Hepatic stellate cell (primary cell): ENCODE data around the gene WDR36.

ENCODE experiments used
- DNase-seq: peaks from one replicate; pipeline ENCODE4 v3.0.0; 2011; ENCODE audit warnings: low spot score

WDR36 gene

DNA sequence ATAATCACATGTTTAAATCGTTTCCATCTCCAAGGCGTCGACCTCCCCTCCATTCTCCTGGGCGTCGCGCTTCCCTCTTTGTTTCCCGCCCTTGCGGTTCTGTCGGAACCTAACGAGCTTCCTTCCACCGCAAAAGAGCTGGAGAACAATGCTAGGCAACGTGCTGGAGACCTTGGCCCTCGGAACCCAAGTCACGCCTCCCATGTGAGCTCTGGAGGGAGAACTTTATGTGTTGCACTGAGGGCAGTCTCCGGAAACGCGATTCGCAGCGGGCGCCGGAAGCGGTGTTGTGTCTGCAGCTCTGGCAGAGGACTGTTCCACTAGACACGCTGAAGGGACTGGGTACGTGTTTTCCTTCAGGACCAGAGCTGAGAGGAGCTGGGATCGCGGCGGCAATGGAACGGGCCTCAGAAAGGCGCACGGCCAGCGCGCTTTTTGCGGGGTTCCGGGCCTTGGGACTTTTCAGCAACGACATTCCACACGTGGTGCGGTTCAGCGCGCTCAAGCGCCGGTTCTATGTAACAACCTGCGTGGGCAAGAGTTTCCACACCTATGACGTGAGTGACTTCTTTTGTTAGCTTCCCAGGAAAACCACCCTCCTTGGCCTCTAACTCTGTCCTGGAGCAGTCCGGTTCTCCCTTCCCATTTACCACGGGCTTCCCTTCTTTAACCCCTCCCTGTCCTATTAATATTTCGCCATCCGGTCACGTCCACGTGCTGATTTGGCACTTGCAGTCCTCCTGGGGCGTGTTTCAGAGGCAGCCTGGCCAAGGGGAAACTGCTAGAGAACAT lies at the start of gene WDR36:
WDR36 (plus strand) TSS at position 287 of the 792 bp plus-strand sequence; CDS start at position 396, 109 bp downstream.
- peak; percentile 83 for DNase-seq

DNA sequence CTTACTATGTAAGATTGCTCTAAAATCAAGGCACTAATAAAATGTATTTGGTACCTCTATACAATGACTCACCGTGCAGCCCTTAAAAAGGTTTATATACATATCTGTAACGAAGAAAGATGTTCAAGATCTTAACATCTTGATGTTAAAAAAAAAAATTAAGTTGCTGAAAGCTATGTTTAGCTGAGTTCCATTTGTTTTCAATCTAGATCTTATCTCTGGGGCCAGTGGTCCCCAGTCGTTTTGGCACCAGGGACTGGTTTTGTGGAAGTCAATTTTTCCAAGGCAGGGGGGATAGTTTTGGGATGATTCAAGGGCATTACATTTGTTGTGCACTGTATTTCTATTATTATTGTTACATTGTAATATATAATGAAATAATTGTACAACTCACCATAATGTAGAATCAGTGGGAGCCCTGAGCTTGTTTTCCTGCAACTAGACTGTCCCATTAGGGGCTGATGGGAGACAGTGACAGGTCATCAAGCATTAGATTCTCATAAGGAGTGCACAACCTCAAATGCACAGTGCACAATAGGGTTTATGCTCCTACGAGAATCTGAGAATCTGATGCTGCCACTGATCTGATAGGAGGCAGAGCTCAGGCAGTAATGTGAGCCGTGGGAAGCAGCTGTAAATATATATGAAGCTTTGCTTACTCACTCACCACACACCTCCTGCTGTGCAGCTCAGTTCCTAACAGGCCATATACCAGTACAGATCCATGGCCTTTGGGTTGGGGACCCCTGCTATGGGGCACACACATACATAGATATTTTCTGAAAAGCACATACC lies 48.2 kb upstream of the WDR36 start:
- no peak for DNase-seq

DNA sequence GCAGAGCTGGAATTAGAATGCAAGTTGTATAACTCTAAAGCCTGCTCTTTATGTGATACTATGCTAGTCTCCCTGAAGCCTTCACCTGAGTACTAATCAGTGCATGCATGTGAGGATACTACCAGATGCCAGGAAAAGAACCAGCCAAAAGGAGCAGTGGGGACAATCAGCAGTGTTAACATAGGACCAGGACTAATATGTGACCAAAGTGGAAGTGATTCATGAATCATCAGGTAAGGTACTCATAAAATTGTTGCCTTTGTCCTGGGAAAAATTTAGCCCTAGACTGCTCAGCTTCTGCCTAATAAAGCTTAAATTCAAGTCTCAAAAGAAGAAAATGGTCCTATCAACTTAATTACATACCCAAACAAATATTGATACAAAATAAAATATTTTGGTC lies 34.1 kb upstream of the WDR36 start:
- DNase-seq: no peak

DNA sequence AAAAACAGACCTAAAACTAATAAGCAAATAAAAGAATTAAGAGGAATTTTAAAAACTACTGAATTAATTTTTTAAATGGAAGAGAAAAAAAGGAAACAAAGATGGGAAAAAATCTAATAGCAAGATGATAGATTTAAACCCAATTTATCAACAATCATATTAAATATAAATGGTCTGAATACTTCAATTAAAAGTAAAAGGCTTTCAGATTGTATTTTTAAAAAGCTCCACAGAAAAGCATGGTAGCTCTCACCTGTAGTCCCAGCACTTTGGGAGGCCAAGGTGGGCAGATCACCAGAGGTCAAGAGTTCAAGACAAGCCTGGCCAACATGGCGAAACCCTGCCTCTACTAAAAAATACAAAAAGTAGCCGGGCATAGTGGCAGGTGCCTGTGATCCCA lies 32.0 kb upstream of the WDR36 start:
- no peak for DNase-seq

DNA sequence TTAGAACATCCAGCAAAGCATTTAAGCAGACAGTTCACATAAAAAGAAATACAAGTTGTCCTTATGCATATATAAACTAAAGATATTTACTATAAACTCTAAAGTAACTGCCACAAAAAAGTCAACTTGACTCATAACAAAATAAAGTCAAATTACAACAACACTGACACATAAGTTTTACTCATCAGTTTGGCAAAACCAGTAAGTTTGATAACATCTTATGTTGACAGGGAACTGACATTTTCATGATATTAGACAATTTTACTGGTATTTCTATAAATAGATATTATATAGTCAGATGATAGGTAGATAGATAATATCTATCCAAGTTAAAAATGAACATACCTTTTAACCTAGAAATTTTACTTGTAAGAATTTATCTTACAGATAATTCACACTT lies 30.5 kb upstream of the WDR36 start:
- no peak for DNase-seq

DNA sequence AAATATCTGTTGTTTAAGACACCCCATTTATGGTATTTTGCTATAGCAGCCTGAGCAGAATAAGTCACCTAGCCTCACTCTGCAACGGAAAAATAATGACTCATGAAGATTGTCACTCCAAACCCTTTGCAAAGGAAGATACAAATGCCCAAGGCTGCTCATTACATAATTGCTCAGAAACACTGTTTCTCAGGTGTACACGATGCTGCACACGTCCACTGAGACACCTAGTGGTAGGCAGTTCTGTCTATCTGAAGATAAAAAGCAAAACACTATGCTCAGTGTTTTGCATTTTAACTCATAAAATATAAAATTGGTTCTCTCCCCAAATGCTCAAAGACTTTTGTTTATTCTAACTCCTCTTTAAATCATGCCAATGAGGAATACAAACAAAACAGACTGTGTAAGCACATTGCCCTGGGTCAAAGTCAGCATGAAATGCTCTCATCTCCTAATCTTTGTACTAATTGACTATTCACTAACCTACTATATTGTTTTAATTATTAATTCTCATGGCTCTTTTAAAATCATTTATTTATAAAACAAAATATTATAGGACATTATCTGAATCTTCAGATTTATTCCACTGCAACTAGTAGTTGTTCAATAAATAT lies 28.3 kb upstream of the WDR36 start:
- no peak for DNase-seq

DNA sequence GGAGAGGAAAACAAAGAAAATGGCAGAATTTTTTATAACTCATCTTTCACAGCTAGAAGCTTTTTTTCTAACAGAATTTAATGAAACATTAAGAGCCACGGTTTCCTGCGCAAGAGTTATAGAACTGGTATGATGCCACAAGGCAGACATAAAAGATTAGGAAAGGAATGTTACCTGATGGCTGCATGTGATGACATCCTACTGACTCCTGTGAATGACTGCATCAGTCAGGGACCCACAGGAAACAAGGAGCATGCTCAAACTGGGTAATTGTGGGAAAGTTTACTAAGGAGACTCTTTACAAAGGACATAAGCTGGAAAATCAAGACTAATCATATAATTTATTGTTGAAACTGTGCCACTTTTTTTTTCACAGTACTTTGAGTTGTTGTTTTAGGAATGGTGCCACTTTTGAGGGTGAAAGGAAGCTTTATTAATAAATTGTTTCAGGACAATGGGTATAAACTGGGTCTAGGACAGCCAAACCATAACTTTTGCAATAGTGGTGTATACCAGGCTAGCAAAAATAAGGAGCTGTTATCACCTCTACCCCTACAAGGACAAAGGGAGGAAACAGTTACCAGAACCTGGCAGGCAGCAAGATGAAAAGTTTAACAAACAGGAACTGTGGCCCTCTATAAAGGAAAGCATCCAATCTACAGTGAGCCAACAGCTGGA lies 25.7 kb upstream of the WDR36 start:
- no peak for DNase-seq

DNA sequence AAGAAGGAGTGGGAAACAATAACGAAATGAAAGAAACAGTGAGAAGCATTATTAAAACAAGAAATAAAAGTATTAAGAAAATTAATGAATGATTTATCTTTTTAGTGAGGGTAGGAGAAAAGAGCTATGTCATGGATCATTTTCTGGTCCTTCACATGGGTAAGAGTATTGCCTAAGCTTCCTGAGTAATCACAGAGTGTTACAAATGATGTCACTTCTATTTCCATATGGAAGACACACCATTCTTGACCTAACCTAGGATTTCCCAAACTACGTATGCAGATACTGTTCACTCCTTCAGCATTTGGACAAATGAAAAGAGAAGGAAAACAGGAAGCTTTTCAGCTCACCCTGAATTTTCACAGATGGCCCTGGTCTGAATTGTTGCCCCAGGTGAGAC lies 23.9 kb upstream of the WDR36 start:
- no peak for DNase-seq

DNA sequence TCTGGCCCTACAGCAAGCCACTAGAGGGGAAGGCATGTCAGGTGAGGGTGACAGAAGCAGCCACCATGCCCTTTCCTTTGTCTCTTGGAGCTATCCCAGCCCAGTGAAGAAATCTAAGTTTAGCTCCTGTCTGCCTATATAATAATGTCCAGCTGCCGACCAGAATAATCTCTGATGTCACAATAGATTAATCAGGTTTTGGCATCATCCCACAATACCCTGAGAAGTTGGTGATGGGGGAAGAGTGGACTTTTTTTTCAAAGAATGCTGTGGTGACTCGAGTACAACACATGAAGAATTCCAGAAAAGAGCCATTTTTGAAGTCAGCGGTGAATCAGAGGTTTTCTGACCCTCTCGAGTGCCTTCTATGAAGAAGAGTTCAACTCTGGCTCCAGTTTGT lies 22.3 kb upstream of the WDR36 start:
- peak; percentile 64 for DNase-seq

DNA sequence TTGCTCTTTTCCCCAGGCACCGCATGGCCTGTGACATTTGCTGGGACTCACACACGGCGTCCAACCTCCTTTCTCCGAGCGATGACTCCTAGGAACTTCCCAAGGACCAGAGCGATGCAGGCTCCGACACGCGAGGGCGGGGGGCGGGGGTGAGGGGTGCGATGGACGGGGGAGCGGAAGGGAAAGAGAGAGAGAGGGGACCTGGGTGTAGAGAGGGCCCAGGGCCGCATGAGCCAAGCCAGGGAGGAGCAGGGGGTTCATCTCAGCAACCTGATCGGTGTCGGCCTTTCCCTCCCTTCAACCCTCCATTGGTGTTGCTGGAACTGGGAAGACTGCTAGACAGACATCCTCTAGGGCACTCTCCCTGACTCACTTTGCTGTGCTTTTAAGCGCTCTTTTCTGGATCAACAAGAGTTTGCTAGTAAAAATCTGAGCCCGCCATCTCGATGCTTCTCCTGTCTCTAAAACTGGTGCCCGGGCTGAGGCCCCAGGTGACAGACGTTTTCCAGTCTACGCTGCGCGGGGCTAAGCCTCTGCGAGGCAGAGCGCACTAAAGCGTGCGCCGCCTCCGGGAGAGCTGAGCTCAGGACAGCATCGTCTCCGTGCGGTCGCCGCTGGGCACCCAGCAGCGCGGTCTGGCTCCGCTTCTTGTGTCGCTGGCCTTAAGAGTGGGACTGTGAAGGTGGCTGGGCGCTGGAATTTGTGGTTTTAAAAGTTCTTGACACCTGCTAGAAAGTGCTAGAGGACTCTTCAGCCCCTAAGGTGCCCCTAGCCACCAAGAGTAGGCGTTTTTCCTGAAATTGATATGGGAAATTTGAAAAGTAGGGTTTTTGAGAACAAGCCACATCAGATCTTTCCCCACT lies 21.6 kb upstream of the WDR36 start:
- DNase-seq: no peak

DNA sequence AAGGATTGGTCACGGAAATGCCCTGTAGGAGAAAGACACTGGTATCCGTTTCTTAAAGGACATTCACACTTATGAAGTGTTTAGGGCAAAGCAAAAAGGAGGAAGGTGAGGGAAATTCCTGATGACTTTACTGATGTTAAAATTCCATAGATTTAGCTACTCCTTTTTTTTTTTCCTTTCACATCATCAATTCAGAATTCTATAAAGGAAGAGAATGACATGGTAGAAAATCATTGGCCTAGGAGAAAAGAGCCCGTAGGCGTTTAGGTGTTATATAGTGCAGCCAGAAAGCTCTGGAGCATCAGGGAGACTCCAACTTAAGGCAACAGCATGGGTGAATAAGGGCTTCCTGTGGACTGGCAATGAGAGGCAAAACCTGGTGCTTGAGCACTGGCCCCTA lies 20.7 kb upstream of the WDR36 start, which contains the start of gene TSLP:
TSLP (plus strand) TSS at position 301 of the 400 bp plus-strand sequence. CDS start 178 bp downstream, outside the sequence.
- DNase-seq: no peak

DNA sequence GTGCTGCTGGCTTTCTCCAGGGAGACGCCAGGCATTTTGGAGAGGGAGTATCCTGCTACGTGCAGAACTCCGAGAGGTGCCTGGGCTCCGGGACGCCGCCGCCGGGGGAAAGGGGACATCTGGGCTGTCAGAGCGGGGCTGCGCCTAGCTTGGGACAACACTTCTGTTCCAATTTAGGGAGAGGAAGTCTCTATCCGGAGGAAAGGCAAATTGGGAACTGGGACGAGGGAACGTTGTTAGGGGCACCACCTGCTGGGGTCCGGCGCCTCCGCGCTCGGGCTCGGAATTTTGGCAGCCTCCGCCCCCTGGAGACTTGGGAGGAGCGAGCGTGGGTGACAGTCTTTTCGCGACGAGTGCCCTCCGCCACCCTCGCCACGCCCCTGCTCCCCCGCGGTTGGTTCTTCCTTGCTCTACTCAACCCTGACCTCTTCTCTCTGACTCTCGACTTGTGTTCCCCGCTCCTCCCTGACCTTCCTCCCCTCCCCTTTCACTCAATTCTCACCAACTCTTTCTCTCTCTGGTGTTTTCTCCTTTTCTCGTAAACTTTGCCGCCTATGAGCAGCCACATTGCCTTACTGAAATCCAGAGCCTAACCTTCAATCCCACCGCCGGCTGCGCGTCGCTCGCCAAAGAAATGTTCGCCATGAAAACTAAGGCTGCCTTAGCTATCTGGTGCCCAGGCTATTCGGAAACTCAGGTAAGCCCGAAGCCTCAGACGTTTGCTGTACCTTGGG lies 19.0 kb upstream of the WDR36 start:
- peak; percentile 79 for DNase-seq

DNA sequence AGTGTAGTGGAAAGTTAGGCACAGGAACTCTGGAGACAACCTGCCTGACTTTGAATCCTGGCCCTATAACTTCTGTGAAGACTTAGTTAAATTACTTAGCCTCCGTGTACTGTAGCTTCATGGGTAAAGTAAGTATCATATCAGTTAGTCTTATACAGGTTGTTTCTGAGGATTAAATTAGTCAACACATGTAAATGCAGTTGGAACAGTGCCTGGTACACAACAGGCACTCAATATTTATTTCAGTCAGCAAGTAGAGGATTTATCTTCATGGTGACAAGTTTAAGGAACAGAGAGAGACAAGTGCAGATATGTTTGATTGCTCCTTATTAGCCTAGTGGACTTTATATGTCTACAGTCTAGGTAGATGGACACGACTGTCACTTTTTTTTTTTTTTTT lies 17.9 kb upstream of the WDR36 start:
- DNase-seq: no peak

DNA sequence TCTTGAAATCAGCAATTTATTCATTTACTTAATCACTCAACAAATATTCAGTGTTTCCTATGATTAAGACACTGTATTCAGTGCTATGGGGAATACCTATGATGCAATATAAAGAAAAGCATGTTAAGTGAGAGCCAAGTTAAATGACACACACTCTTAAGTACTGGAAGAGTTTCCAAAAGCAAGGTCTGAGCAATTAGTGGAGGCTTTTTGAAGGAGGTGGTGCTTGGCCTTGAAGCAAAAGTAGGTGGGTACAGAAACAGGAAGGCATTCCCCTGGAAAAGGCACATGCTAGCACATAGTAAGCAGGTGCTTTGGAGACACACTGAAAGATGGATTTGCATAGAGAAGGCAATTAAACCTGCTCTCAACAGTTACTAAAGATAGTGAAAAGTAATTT lies 16.6 kb upstream of the WDR36 start:
- peak; percentile 41 for DNase-seq

DNA sequence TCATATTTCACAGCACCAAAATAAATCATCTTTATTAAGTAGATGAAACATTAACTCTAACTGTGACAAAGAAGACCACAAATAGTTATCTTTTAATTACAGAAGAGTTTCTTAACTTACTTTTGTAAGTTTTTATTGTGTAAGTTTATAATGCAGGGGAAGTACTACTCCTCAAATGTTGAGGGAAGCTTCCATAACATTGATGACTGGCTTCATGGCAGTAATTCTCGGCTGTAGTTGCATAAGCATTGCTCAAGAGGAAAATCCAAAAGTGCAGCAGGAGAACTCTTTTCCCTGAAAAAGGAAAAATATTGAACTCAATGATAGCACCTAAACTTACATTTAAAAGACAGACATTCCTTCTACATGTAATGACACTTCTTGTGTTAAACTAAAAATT lies 16.1 kb upstream of the WDR36 start:
- DNase-seq: no peak

DNA sequence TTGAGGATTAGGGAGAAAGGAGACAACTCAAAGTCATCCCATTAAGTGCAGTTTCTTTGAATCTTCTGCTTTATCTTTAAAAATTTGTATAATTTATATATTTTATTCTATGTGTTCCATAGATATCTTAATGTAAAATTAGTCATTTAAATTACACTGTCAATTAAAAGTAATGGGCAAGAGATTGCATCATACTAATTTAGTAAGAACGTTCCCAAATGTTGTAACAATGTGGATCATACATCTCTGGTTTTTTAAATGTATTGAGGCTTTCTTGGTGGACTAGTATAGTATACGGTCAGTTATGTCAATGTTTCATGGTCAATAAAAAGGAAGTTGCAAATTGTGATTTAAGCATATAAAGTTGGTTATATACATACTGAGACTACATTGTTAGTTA lies 14.5 kb upstream of the WDR36 start:
- no peak for DNase-seq

DNA sequence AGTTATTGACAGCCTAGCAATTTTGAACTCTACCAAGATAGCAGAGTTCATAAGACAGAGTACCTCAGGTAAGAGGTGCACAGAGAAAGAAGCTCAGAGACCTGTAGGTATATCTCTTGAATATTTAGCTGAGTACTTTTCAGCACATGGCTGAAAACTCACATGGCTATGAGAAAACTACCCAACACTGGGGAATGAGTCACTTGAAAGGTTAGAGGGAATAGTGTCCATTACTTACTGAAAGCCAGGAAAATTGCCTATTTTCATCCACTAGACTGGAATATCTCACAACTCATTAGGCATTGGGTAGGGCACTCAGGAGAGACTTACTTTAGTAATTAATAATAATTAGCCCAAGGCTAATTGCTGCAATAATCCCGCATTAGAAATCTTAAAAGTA lies 12.3 kb upstream of the WDR36 start:
- DNase-seq: no peak

DNA sequence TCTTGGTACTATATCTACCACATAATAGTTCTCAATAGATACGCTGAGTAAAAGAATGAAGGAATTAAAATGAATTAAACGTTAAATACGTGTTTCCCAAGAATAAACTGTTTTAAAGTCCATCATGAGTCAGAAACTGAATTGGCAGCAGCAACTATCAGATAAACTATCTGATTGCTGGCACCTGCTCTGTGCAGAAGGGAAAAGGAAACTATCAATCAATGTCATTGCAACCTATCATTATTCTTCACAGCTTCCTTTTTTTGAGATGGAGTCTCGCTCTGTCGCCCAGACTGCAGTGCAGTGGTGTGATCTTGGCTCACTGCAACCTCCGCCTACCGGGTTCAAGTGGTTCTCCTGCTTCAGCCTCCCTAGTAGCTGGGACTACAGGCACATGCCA lies 8.8 kb upstream of the WDR36 start:
- no peak for DNase-seq

DNA sequence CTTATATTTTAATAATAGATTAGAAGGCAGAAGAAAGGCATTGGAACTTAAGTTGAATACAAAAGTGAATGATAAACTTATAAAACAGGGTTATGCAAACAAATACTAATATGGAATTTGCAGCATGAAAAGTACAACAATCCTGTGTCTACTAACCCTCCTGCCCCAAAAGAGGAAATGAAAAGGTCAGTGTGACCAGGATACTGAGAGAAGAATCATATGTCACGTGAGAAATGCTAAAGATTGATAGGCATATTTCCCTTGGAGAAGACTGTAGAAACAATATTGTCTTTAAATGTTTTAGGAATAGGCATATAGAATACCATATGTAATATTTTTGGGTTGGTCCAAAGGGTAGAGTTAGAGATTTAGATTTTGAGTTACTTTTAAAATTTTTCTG lies 3.8 kb downstream of the WDR36 start:
- DNase-seq: no peak

DNA sequence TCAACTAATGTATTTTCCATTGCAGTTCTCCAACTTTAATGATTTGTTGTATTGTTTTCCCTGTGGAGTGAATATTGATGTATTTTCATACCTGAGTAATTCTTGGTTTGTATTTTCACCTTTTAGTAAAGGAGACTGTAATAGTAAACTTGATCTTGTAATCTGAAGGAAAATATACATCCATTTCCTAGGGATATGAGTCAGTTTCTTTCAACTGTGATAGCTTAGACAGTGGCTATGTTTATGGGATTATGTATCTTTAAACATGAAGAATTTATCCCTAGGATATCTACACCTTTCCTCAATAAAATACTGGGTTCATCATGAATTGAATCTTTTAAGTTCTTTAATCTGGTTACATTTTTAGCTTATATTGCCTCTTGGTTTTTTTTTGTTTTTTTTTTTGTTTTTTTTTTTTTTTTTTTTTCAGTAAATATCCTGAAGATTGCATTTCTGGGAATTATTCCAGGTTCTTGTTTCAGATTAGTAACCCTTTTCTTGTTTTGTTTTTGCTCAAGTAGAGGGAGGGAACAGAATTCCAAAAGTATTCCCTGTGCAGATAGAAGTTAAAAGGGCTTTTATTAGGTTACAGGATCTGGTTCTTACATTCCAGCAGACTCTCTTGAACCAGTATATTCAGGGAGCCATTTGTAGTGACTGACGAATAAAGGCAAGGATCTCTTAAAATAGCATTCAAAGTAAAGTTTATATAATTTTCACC lies 7.1 kb downstream of the WDR36 start:
- DNase-seq: no peak
